IPS-11a (cell line): ENCODE measurements around the gene JSRP1.

Experiments
- H3K4me3 ChIP-seq: one replicate; pipeline ENCODE4 v1.5.1; 2013; ENCODE audit warnings: low read depth, low read length, control low read depth

JSRP1 gene

DNA sequence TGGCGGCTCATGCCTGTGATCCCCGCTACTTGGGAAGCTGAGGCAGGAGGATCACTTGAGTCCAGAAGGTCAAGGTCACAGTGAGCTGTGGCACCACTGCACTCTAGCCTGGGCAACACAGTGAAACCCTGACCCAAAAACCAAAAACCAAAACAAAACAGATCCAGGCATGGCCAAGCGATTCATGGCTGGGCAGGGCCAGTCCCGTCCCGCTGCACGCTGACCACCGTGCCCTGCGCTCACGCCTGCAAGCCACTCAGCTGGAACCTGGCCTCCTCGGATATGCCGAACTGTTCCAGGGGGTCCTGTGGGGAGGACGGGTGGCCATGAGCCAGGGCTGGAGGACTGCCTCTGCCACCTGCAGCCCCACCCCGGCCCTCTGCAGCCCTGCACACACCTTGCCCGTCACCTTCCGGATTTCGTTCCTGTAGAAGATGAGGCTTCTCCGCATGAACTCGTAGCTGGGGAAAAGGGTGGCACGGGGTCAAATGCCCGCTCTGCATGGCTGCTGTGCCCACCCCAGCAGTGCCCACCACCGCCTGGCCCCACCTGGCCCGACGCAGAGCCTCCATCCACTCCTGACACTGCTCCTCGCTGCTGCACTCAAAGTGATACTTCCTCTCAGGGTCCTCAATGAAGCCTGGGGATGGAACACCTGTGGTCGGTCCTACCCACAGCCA, 22.5 kb downstream of the JSRP1 start:
- H3K4me3 ChIP-seq: no peak overlapping the region

DNA sequence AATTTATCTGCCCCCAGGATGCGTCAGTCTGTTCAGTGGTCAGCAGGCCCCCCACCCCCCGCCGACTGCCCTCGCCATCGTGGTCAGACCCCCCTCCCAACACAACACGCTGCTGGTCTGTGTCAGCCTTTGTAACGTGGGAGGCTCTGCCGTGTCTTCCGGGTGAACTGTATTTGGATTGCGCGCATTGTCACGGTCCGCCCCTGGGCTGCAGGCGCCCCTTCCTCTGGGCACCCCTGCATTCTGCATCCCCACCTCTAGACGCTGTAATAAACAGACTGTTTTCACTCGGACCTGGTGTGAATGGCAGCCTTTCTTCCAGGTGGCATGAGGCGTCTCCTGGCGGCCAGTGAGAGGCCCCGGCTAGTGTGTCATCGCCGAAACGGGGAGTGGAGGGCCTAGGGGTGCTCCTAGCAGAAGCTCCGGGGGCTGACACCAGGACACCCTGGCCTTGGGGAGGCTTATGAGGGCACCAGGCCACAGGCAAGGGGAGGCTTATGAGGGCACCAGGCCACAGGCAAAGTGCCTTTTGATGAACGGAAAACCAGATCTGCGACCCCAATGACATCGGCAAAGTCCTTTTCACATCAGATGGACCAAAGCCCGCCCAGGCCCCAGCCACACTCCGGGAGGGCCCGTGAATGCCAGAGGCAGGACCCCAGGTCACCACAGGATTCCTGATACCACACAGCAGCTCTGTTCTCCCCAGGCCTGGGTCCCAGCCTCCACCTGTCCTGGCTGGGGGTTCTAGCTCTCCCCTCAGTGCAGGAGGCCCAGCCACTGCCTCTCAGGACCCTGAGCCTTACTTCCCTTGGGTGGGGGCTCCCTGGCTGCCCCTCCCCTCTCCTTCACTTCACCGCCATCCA, 23.7 kb downstream of the JSRP1 start:
- no peak overlapping the region for H3K4me3 ChIP-seq

DNA sequence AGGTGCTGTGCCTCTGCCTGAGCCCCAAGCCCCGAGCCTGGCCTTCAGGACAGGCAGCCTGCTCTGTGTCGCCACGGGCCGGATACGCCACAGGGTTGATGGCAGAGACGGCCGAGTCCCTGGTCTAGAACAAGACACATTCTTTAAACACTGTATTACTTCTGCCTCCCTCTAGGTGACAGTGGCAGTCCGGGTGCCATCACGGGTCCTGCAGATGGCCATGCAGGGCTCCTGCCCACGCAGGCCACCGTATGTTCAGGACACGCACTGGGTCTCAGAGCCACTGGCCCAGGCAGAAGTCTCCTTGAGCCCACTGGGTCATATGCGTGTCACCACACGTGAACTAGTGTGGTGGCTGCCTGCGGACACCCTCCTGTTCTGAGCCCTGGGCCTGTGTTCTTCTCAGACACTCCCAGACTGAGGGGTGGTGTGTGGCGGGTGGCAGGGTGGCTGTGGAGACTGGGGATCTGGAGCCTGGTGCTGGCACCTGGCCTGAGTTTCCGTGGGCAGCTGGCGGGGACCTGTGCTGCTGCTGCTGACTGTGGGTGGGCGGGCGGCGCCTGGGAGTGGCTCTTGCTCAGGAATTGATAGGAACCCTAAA, 24.5 kb downstream of the JSRP1 start:
- H3K4me3 ChIP-seq: no peak overlapping the region

DNA sequence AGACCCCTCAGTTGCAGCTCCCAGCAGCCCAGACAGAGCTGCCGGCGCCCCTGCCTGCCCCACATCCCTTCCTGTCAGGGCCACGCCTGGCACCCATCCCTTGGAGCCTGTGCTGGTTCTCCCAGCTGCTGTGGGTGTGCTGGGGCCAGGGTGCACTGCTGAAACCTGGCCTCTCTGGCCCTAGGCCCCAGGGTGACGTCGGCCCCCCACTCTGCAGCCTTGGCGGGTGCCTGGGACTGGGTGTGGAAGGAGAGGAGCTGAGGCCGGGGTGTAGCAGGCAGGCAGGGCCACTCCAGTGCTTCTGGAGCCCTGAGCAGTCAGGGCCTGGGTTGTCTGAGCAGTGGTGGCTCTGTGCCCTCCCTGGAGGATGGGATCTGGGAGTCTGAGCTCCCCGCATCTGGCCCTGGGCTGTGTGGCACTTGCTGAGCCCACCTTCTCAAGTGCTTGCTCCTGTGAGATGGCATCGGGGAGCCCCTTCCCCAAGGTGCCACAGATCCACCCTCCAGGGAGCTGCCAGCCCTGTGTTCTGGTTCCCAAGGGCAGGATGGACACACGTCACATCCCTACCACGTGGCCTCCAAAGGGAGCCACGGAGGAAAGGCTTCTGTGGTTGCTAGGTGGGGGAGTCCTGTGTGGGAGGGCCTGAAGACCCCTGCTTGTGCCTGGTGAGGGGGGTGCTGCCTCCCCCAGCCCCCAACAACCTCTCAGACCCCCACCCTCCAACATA, 25.2 kb downstream of the JSRP1 start:
- no peak overlapping the region for H3K4me3 ChIP-seq

DNA sequence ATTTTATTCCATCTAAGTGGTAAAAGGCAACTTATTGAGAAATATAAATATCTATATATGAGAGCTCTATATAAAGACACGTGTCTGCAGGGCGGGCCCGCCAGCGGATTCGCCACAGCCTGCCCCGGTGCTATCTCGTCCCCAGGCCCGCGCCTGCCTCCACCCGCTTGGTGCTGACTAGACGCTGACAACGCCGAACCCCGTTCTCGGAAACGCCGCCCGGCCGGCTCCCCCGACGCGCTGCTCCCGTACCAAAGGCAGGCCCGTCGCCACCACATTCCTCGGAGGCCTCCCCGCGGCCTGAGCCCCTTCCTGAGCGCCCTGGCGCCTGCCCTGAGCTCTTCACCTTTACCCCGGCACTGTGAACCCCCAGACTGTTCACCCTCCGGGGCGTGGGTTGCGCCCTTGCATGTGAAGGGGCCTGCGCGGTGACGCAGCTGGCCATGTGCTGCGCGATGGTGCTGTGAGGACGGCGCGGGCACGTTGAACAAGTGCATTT, 26.1 kb downstream of the JSRP1 start:
- no peak overlapping the region for H3K4me3 ChIP-seq

DNA sequence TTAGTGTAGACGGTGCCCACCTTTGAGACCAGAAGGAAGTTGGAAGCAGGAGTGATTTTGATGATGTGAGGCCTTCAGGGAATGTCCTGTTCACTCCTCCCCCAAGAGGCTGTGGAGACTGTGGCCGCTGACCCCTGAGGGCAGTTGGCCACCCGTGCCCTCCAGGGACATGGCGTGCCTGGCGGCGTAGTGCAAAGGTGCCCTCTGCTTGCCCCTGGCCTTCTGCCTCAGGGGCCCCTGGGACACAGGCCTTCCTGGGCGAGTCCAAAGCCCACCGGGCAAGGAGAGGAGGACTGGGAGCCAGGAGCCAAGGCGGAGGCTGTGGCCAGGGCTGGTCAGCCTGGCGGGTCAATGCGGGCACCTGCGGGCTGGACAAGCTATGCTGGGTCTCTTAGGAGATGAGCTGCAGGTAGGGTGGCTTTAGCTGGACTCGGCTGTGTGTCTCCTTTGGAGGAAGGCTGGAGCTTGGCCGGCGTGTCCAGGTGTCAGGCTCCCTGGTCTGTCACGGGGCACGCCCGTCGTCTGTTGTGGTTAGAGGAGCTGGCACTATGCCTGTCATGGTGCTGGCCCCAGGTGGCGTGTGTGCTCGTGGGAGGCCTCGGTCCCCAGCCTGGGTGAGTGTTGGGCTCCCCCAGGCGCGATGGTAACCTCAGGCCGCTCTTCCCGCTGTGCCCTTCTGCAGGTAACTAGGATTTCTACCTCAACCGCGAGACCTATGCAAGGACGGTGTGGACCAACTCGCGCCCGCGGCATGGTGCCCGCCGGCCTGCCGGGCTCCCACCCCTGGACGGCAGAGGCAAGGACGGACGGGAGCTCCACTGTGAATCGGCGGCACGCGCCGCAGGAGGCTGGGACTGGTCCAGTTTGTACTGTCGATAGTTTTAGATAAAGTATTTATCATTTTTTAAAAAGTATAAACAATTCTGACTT, 26.8 kb downstream of the JSRP1 start:
- no peak overlapping the region for H3K4me3 ChIP-seq

DNA sequence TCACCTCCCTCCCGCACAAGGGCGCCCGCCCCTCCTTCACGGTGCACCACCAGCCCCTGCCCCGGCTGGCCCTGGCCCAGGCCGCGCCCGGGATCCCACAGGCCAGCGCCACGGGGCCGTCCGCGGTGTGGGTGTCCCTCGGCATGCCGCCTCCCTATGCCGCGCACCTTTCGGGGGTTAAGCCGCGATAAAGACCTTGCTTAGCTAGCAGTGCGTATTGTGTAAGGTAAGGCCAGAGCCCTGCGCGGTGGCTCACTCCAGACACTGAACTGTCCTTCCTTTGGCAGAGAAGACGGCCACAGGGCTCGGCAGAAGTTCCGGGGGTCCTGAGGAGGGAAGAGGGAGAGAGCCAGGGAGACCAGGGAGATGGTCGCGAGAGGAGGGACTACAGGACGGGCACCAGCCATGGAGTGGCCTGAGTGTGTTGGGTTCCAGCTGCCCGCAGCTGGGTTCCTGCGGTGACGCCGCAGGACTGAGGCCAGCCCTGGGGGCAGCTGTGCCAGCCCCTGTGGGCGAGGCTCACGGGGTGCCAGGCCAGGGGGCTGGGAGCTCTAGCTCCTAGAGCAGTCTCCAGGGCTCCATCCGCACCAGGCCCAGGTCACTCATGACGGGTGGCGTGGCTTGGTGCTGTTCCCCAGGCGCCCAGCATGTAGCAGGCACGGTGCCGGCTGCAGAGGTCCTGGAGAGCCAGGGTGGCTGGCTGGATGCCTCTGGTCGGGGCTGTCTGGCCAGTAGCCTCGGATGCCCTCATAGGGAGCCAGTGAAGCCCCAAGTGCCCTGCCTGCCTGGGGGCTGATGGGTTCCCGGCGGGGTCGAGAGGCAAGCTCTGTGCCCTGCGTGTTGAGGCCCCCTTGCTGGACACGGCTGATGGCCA, 27.8 kb downstream of the JSRP1 start:
- H3K4me3 ChIP-seq: no peak overlapping the region

DNA sequence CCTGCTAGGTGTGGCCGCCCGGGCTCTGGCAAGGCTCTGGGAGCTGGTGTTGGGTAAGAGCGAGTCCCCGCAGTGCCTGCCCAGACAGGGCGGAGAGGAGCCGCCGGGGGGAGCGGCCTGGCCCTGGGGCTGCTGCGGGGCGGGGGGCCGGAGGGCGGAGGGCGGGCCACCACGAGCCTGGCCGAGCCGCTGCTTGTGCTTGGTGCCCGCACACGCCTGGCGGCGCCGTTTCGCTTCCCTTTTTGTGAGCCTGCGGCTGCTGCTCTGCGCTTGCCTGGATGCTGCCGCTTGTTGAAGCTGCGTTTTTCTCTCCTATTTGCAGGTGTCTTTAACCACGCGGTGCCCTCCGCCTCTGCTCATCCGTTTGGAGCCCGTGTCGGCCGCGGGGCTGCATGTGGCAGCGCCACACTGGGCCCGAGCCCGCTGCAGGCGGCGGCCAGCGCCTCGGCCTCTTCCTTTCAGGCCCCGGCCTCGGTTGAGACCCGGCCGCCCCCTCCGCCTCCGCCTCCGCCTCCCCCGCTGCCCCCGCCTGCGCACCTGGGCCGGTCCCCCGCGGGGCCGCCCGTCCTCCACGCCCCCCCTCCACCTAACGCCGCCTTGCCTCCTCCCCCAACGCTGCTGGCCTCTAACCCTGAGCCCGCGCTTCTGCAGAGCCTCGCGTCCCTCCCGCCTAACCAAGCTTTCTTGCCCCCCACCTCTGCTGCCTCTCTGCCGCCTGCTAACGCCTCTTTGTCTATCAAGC, 28.6 kb downstream of the JSRP1 start:
- no peak overlapping the region for H3K4me3 ChIP-seq

DNA sequence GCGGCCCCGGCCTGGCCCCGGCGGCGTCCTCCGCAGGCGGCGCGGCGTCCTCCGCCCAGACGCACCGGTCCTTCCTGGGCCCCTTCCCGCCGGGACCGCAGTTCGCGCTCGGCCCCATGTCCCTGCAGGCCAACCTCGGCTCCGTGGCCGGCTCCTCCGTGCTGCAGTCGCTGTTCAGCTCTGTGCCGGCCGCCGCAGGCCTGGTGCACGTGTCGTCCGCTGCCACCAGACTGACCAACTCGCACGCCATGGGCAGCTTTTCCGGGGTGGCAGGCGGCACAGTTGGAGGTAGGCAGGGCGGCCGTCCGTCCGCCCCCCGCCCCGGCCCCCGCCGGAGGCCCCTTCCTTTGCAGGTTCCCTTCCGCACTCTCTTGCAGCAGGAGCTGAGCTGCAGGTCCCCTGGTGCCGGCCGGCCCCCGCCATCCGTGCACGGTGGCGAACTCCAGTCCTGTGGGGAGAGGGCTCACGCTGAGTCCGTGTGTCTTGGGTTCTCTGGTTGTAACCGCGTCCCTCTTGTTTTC, 29.3 kb downstream of the JSRP1 start:
- H3K4me3 ChIP-seq: no peak overlapping the region

DNA sequence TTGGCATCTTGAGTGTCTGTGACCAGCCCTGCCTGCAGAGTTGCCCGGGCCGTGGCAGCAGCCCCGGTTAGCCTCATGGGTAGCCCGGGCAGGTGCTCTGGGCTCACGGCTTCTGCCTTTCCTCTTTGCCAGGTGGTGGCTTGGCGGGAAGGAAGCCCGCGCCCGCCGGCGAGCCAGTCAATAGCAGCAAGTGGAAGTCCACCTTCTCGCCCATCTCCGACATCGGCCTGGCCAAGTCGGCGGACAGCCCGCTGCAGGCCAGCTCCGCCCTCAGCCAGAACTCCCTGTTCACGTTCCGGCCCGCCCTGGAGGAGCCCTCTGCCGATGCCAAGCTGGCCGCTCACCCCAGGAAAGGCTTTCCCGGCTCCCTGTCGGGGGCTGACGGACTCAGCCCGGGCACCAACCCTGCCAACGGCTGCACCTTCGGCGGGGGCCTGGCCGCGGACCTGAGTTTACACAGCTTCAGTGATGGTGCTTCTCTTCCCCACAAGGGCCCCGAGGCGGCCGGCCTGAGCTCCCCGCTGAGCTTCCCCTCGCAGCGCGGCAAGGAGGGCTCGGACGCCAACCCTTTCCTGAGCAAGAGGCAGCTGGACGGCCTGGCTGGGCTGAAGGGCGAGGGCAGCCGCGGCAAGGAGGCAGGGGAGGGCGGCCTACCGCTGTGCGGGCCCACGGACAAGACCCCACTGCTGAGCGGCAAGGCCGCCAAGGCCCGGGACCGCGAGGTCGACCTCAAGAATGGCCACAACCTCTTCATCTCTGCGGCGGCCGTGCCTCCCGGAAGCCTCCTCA, 30.0 kb downstream of the JSRP1 start:
- H3K4me3 ChIP-seq: no peak overlapping the region

DNA sequence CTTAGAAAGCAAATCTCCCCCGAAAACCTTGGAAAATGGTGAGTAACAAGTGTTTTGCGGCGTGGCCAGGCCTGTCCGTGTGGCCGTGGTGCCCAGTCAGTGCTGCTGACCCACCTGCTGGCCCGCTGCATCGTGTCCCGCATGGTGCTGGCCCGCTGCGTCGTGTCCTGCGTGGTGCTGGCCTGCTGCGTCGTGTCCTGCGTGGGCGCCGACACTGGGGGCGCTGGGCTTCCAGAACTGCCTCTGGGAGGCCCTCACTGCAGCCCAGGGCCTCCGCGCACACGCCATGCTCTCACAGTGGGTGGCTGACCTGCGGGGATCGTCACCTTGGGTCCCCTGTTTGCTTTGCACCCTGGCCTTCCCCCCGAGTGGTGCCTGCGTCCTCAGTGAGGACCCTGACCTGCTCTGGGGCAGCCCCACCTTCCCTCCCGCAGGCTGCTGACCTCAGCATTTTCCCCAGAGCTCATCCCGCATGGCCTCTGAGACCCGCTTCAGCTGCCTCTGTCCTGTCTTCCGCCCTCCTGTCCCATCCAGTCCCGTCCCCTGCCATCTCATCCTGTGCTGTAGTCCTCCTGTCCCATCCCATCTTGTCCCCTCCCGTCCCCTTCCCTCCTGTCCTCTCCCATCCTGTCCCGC, 30.7 kb downstream of the JSRP1 start:
- no peak overlapping the region for H3K4me3 ChIP-seq

DNA sequence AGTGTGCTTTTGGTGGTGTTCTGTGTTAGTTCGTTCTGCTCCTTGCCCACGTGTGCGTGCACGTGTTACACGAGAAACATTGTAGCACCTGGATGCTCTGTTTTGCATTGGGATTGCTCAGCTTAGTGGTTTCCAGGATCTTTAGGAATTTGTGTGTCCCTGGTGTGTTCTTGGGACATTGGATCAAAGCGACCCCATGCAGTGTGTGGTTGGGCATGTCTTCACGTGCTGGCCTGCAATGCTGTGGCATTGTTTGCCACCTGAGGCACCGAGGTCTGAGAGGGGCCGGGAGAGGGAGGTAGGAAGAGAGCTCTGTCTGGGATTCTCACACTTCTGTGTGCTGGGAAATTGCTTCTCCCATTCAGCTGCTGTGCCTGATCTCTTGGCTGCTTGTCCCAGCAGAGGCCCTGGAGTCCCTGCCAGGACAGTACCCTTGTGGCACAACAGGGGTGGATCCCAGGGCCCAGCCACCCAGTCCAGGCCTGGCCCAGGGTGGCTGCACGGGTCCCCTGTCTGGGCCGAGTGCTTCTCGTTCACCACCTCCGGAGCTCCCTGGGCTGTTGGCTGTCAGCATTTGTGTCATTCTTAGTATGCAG, 31.4 kb downstream of the JSRP1 start:
- no peak overlapping the region for H3K4me3 ChIP-seq

DNA sequence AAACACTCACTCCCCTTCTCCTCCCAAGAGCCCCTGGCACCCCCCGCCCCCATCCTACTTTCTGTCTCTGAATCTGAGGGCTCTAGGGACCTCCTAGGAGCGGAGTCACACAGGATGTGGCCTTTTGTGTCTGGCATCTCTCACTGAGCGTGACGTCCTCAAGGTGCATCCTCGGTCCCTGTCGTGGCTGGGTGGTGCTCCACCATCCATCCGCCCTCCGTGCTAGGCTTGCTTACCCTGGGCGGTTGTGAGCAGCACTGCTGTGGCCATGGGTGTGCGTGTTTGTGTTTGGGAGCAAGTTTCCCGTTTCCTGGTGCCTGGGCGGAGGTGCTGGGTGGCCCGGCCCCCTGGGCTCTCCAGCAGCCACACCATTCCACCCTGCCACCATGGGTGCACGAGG, 32.3 kb downstream of the JSRP1 start:
- no peak overlapping the region for H3K4me3 ChIP-seq

DNA sequence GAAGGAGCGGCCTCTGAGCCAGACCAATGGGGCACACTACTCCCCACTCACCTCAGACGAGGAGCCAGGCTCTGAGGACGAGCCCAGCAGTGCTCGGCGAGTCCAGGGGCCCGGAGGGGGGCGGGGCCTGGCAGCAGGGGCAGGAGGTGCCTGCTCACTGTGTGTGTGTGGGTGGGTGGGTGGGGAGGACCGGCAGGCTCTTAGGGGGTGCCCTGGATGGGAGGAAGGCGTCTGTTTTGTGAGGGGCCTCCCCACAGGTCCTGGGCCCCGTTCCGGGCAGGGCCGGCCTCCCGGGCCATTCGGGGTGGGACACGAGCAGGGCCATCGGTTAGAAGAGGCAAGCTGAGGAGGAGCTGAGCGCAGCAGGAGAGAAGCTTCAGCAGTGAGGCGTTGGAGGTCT, 32.8 kb downstream of the JSRP1 start:
- no peak overlapping the region for H3K4me3 ChIP-seq

DNA sequence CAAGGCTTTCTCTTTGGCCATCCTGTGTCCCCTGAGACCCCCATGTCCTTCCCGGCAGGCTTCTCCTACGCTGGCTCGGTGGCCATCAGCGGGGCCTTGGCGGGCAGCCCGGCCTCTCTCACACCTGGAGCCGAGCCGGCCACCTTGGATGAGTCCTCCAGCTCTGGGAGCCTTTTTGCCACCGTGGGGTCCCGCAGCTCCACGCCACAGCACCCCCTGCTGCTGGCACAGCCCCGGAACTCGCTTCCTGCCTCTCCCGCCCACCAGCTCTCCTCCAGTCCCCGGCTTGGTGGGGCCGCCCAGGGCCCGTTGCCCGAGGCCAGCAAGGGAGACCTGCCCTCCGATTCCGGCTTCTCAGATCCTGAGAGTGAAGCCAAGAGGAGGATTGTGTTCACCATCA, 34.3 kb downstream of the JSRP1 start:
- no peak overlapping the region for H3K4me3 ChIP-seq

DNA sequence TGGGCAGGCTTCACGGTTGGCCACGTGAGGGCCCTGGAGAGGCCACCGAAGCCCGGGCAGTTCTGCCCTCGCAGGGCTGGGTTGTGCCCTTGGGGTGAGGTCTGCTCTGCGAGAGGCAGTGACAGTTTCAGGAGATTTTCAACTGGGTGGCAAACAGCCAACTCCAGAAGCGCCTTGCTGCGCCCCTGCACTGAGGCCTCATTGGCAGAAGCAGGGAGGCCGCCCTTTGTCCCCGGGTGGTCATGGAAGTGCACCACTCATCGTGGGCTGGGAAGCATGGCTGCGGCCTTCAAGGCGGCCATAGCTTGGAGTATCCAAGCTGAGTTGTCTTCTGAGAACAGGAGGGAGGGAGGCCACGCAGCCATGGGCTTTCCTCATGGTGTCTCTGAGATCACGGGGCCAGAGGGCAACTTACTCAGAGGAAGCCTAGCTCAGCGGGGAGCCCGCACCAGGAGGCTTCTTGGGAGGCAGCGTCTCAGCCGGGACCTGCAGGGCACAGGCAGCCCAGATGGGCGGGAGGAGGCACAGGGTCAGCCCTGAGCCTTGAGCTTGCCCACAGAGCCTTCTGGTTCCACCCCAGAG, 34.9 kb downstream of the JSRP1 start:
- no peak overlapping the region for H3K4me3 ChIP-seq
